H1 (cell line): ENCODE data around the gene CCT6B. TPM values are rescaled to one million over a fixed set of nuclear protein-coding genes. Genes with fewer than 3 reads are reported as not detected.

Experiments used
- CTCF ChIA-PET: fragments of 300-600 bp; sonication (Branson Sonifier 250); formaldehyde crosslinking; loops from one replicate; lab custom pipeline; 2021; ENCODE audit not compliant: partially characterized antibody; lab: Charles Lee
- POLR2A ChIA-PET: fragments of 300-600 bp; sonication (Branson Sonifier 250); formaldehyde crosslinking; loops from one replicate; lab custom pipeline; 2021; ENCODE audit warnings: inconsistent platforms; ENCODE audit not compliant: partially characterized antibody; lab: Charles Lee
- DNase-seq, 2 experiments: peaks; one replicate each; pipeline versions ENCODE4 v3.0.0 to v3.0.0-alpha.2; 2010 to 2022; ENCODE audit warnings: low spot score in 2 of 2, low read depth in 1 of 2, mixed read lengths in 1 of 2
- FAIRE-seq: peaks from 2 replicates; lab custom pipeline; 2011; peaks lifted over from hg19 to GRCh38; lab: Jason Lieb, UNC
- H2AFZ ChIP-seq: 2 replicates; pipeline ENCODE4 v1.8.1; 2012; ENCODE audit warnings: low read length, inconsistent platforms
- H2AK5ac ChIP-seq: 2 replicates; pipeline ENCODE4 v1.6.1; 2013; ENCODE audit warnings: low read depth, low read length
- H2BK120ac ChIP-seq: replicated peaks from 2 replicates; pipeline ENCODE3; 2013; ENCODE audit warnings: low read depth, low read length, inconsistent platforms
- H2BK12ac ChIP-seq: 2 replicates; pipeline ENCODE4 v1.6.1; 2013; ENCODE audit warnings: low read depth, low read length
- H2BK15ac ChIP-seq: 2 replicates; pipeline ENCODE4 v1.6.1; 2013; ENCODE audit warnings: low read length
- H2BK20ac ChIP-seq: 2 replicates; pipeline ENCODE4 v1.6.1; 2013; ENCODE audit warnings: low read length
- H2BK5ac ChIP-seq: 2 replicates; pipeline ENCODE4 v1.6.1; 2013; ENCODE audit warnings: low read depth, low read length
- H3K14ac ChIP-seq: 2 replicates; pipeline ENCODE4 v1.6.1; 2013; ENCODE audit warnings: inconsistent platforms; ENCODE audit not compliant: insufficient read length
- H3K18ac ChIP-seq: 2 replicates; pipeline ENCODE4 v1.6.1; 2013; ENCODE audit warnings: low read length; ENCODE audit errors: extremely low read depth
- H3K23ac ChIP-seq: 2 replicates; pipeline ENCODE4 v1.6.1; 2013; ENCODE audit warnings: inconsistent platforms; ENCODE audit not compliant: insufficient read length
- H3K23me2 ChIP-seq: 2 replicates; pipeline ENCODE4 v1.6.1; 2013; ENCODE audit warnings: low read depth, low read length
- H3K27ac ChIP-seq: 2 replicates; pipeline ENCODE4 v1.6.1; 2011; ENCODE audit warnings: low read depth, low read length, inconsistent platforms
- H3K27me3 ChIP-seq, 4 experiments: replicated peaks in 1 of 4; 1 replicate in 1 of 4; 2 replicates in 3 of 4; pipeline versions ENCODE4 v1.6.1 to v1.8.1; 2011 to 2013; ENCODE audit warnings: low read length in 3 of 4, mild to moderate bottlenecking in 3 of 4, inconsistent platforms in 2 of 4, mixed read lengths in 2 of 4, moderate library complexity in 1 of 4; ENCODE audit not compliant: control insufficient read depth in 3 of 4, insufficient read depth in 3 of 4; ENCODE audit errors: extremely low read depth in 1 of 4
- H3K36me3 ChIP-seq, 4 experiments: 2 replicates each; pipeline versions ENCODE4 v1.6.1 to v1.8.1; 2011 to 2013; ENCODE audit warnings: mild to moderate bottlenecking in 4 of 4, low read length in 3 of 4, moderate library complexity in 2 of 4, control low read depth in 1 of 4, inconsistent platforms in 1 of 4; ENCODE audit not compliant: insufficient read depth in 4 of 4, control insufficient read depth in 2 of 4
- H3K4ac ChIP-seq: replicated peaks from 2 replicates; pipeline ENCODE3; 2013; ENCODE audit warnings: low read length, low read depth, mixed read lengths, inconsistent platforms; ENCODE audit not compliant: insufficient read length
- H3K4me1 ChIP-seq, 4 experiments: replicated peaks in 1 of 4; 1 replicate in 1 of 4; 2 replicates in 3 of 4; pipeline versions ENCODE4 v1.6.1 to v1.8.1; 2011 to 2013; ENCODE audit warnings: low read length in 3 of 4, inconsistent platforms in 2 of 4, mixed read lengths in 1 of 4; ENCODE audit not compliant: insufficient read depth in 4 of 4, control insufficient read depth in 3 of 4
- H3K4me2 ChIP-seq, 2 experiments: 2 replicates each; pipeline versions ENCODE4 v1.6.1 to v1.8.1; 2011 to 2013; ENCODE audit warnings: low read depth in 2 of 2, low read length in 2 of 2, control low read depth in 1 of 2, inconsistent platforms in 1 of 2, mild to moderate bottlenecking in 1 of 2; ENCODE audit not compliant: insufficient read depth in 1 of 2
- H3K4me3 ChIP-seq, 4 experiments: fragments of 200-600, 300-600 bp in 1 of 4; sonication (generic), shearing (Covaris generic), sonication (Bioruptor Twin) in 1 of 4; 2 replicates each; pipeline versions ENCODE4 v1.5.1 to v1.8.1; 2011 to 2016; ENCODE audit warnings: low read length in 4 of 4, low read depth in 3 of 4, control low read depth in 2 of 4, inconsistent platforms in 2 of 4, mild to moderate bottlenecking in 2 of 4, mixed read lengths in 1 of 4, moderate library complexity in 1 of 4; ENCODE audit not compliant: insufficient read depth in 2 of 4; ENCODE audit errors: extremely low read depth in 1 of 4
- H3K56ac ChIP-seq: replicated peaks from 2 replicates; pipeline ENCODE3; 2013; ENCODE audit warnings: low read depth, mild to moderate bottlenecking, mixed read lengths, low read length, inconsistent platforms; ENCODE audit not compliant: insufficient read length
- H3K79me1 ChIP-seq: 2 replicates; pipeline ENCODE4 v1.6.1; 2013; ENCODE audit warnings: low read depth, low read length, control low read depth
- H3K79me2 ChIP-seq, 2 experiments: 2 replicates each; pipeline versions ENCODE4 v1.6.1 to v1.8.1; 2012 to 2013; ENCODE audit warnings: low read length in 2 of 2, mild to moderate bottlenecking in 2 of 2, inconsistent platforms in 1 of 2; ENCODE audit not compliant: insufficient read depth in 2 of 2, control insufficient read depth in 1 of 2
- H3K9ac ChIP-seq, 4 experiments: replicated peaks in 1 of 4; 1 replicate in 1 of 4; 2 replicates in 3 of 4; pipeline versions ENCODE4 v1.6.1 to v1.8.1; 2011 to 2013; ENCODE audit warnings: low read depth in 3 of 4, low read length in 3 of 4, control low read depth in 2 of 4, mild to moderate bottlenecking in 2 of 4, moderate library complexity in 2 of 4, inconsistent platforms in 1 of 4; ENCODE audit errors: extremely low read depth in 1 of 4
- H3K9me3 ChIP-seq, 2 experiments: 2 replicates each; pipeline versions ENCODE4 v1.6.1 to v1.8.1; 2012 to 2013; ENCODE audit warnings: mild to moderate bottlenecking in 2 of 2, moderate library complexity in 2 of 2, control low read depth in 1 of 2, inconsistent platforms in 1 of 2, low read depth in 1 of 2, low read length in 1 of 2, mixed read lengths in 1 of 2; ENCODE audit not compliant: insufficient read depth in 2 of 2
- H4K20me1 ChIP-seq, 2 experiments: replicated peaks in 1 of 2; 2 replicates each; pipeline versions ENCODE3 to v1.8.1; 2011 to 2013; ENCODE audit warnings: inconsistent platforms in 2 of 2, low read length in 2 of 2, mild to moderate bottlenecking in 1 of 2; ENCODE audit not compliant: insufficient read depth in 2 of 2, control insufficient read depth in 1 of 2
- H4K5ac ChIP-seq: 2 replicates; pipeline ENCODE4 v1.6.1; 2013; ENCODE audit warnings: low read length, low read depth, mixed read lengths, inconsistent platforms; ENCODE audit not compliant: insufficient read length
- H4K8ac ChIP-seq: 2 replicates; pipeline ENCODE4 v1.8.0; 2013; ENCODE audit warnings: mild to moderate bottlenecking, moderate library complexity, low read length, inconsistent platforms; ENCODE audit not compliant: insufficient read depth; ENCODE audit errors: extremely low read depth
- H4K91ac ChIP-seq: replicated peaks from 2 replicates; pipeline ENCODE3; 2013; ENCODE audit warnings: low read length, mixed read lengths, inconsistent platforms; ENCODE audit not compliant: insufficient read length
- BRCA1 ChIP-seq: IDR thresholded peaks from 2 replicates; pipeline ENCODE4 v1.6.1; 2012; ENCODE audit warnings: low read depth, low read length, improper control_type of control experiment
- CBX8 ChIP-seq: fragments of 300-800, 300-1000 bp; sonication (generic); IDR thresholded peaks from 2 replicates; pipeline ENCODE4 v1.7.1; 2016; ENCODE audit warnings: low read depth, low read length, borderline replicate concordance
- EGR1 ChIP-seq: IDR thresholded peaks from 2 replicates; pipeline ENCODE4 v1.6.1; 2011; ENCODE audit warnings: low read depth, low read length, borderline replicate concordance
- EZH2 ChIP-seq: fragments of 200-600 bp; sonication (generic); IDR thresholded peaks from 2 replicates; pipeline ENCODE4 v1.7.1; 2012; ENCODE audit warnings: low read depth, mild to moderate bottlenecking, moderate library complexity, low read length, inconsistent platforms; ENCODE audit not compliant: severe bottlenecking
- HDAC2 ChIP-seq, 2 experiments: fragments of 300-600 bp in 1 of 2; sonication (generic) in 1 of 2; IDR thresholded peaks; 2 replicates each; pipeline ENCODE4 v1.6.1; 2011 to 2012; ENCODE audit warnings: low read depth in 2 of 2, low read length in 2 of 2, mild to moderate bottlenecking in 2 of 2, moderate library complexity in 2 of 2, borderline replicate concordance in 1 of 2, inconsistent platforms in 1 of 2
- KDM4A ChIP-seq: IDR thresholded peaks from one replicate; pipeline ENCODE4 v1.7.1; 2012; ENCODE audit warnings: low read depth, mild to moderate bottlenecking, moderate library complexity, low read length, inconsistent platforms; ENCODE audit not compliant: severe bottlenecking
- NRF1 ChIP-seq: IDR thresholded peaks from 2 replicates; pipeline ENCODE4 v1.6.1; 2011; ENCODE audit warnings: mild to moderate bottlenecking, low read depth, low read length, improper control_type of control experiment
- RAD21 ChIP-seq, 2 experiments: IDR thresholded peaks in 1 of 2; conservative IDR thresholded peaks in 1 of 2; 2 replicates each; pipeline ENCODE4 v1.6.1; 2011; ENCODE audit warnings: low read depth in 2 of 2, low read length in 2 of 2, improper control_type of control experiment in 1 of 2, inconsistent platforms in 1 of 2, mild to moderate bottlenecking in 1 of 2, moderate library complexity in 1 of 2
- SIX5 ChIP-seq: IDR thresholded peaks from 2 replicates; pipeline ENCODE4 v1.6.1; 2011; ENCODE audit warnings: mild to moderate bottlenecking, low read depth, low read length
- SP1 ChIP-seq: IDR thresholded peaks from 2 replicates; pipeline ENCODE4 v1.6.1; 2011; ENCODE audit warnings: low read depth, low read length
- SRF ChIP-seq: IDR thresholded peaks from 2 replicates; pipeline ENCODE4 v1.6.1; 2011; ENCODE audit warnings: mild to moderate bottlenecking, low read depth, low read length, moderate library complexity
- YY1 ChIP-seq: IDR thresholded peaks from 2 replicates; pipeline ENCODE4 v1.6.1; 2011; ENCODE audit warnings: low read depth, mild to moderate bottlenecking, low read length
- WGBS, 2 experiments: shearing (Covaris generic) in 1 of 2; methylation state at CpG; one replicate each; pipeline versions ENCODE4 v1.1.6 to v1.1.7; 2013 to 2015; ENCODE audit warnings: low lambda C conversion rate in 2 of 2, mixed read lengths in 2 of 2, inconsistent platforms in 1 of 2, low coverage in 1 of 2, missing lambda C conversion rate in 1 of 2; ENCODE audit not compliant: insufficient replicate concordance in 2 of 2, insufficient coverage in 1 of 2, insufficient read length in 1 of 2; ENCODE audit errors: extremely low coverage in 1 of 2, missing lambda C conversion rate in 1 of 2; 5-methylcytosine and 5-hydroxymethylcytosine counted together
- polyA plus RNA-seq, 7 experiments: library from polyadenylated mRNA; depleted of rRNA in 3 of 7; stranded (reverse) in 5 of 7; unstranded in 2 of 7; fragments of >200 nt in 5 of 7; fragments of 200-250 nt in 2 of 7; gene quantifications; 1 replicate in 5 of 7; 2 replicates in 1 of 7; 4 replicates in 1 of 7; pipeline versions ENCODE4 v1.2.1 to v1.2.3, GENCODE V29; 2011 to 2013; ENCODE audit warnings: missing spikeins in 2 of 7, mixed read lengths in 2 of 7
- total RNA-seq: library from RNA; stranded (reverse); fragmentation: NEBNext Ultra II Directional; extraction: Animal tissue kit (Norgen Biotek cat#: 25700); gene quantifications from 2 replicates; pipeline ENCODE4 v1.2.1, GENCODE V29; 2021

The CCT6B gene
- total and polyA plus RNA-seq, 2 of the 8 experiments (the other 6 are each of a cell fraction or from before 2014, with no cell fraction given) = 0.67 to 1.3 TPM

DNA sequence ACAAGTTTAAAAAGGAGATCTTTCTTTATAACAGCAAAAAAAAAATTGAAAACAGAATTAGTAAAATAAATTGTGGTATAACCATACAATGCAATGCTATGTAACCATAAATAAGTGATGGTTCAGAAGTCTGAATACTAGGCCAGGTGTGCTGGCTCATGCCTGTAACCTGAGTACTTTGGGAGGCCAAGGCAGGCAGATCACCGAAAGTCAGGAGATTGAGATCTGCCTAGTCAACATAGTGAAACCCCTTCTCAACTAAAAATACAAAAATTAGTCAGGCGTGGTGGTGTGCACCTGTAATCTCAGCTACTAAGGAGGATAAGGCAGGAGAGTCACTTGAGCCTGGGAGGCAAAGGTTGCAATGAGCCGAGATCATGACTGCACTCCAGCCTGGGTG is 34.6 kb downstream of the CCT6B start:
- H3K4me1 ChIP-seq = no peaks in the 10 kb centered on the region
- H3K4me3 ChIP-seq = no peak overlapping the region
- TF ChIP-seq EZH2 (no peak), EGR1 (no peak), SP1 (no peak), RAD21 (IDR thresholded peaks at IDR 0.05 in 1 of 2, conservative IDR thresholded peaks at IDR 0.05 in 1 of 2; ENCODE audit: low read depth in 2 of 2, low read length in 2 of 2) (no peak), YY1 (no peak), SRF (no peak), BRCA1 (no peak), CBX8 (no peak), SIX5 (no peak), KDM4A (no peak), NRF1 (no peak), HDAC2 (IDR thresholded peaks at IDR 0.05; ENCODE audit: borderline replicate concordance in 1 of 2, low read depth in 2 of 2, low read length in 2 of 2) (no peak)
- TF ChIP-seq, all 59 proteins: peak for 0
- H3K23me2 ChIP-seq = no peaks in the 10 kb centered on the region
- no peak overlapping the region for H3K4me2 ChIP-seq
- no peak overlapping the region for H3K23ac ChIP-seq
- FAIRE-seq (no peak), DNase-seq (no peak)
- no peak overlapping the region for H3K4ac ChIP-seq
- no peak overlapping the region for H2AK5ac ChIP-seq
- no peak overlapping the region for H2AFZ ChIP-seq
- no peaks in the 10 kb centered on the region for H3K36me3 ChIP-seq
- no peak overlapping the region for H2BK120ac ChIP-seq
- no peak overlapping the region for H3K56ac ChIP-seq
- no peak overlapping the region for H2BK12ac ChIP-seq
- no peak overlapping the region for H3K18ac ChIP-seq
- no peak overlapping the region for H3K9ac ChIP-seq
- no peaks in the 10 kb centered on the region for H3K9me3 ChIP-seq
- H3K27me3 ChIP-seq = no peaks in the 10 kb centered on the region
- no peak overlapping the region for H2BK20ac ChIP-seq
- no peak overlapping the region for H2BK15ac ChIP-seq
- H3K27ac ChIP-seq = no peak overlapping the region
- CTCF ChIA-PET = no interaction called here
- H4K91ac ChIP-seq = no peak overlapping the region
- POLR2A ChIA-PET = no interaction called here
- no peak overlapping the region for H2BK5ac ChIP-seq
- no peaks in the 10 kb centered on the region for H3K79me1 ChIP-seq
- H3K14ac ChIP-seq = no peak overlapping the region
- no peak overlapping the region for H4K8ac ChIP-seq
- H4K5ac ChIP-seq = no peak overlapping the region
- H4K20me1 ChIP-seq = no peaks in the 10 kb centered on the region
- 75% methylated on average over 2 of the region's 3 CpGs; no CpG with 5 or more reads in 1 of the 2 experiments for WGBS, 2 experiments
- no peaks in the 10 kb centered on the region for H3K79me2 ChIP-seq
